Activated B cell treated with CpG ODN at 0.5 μM for 24 hours (primary cell): Measurements from ENCODE around the gene ALDH3A1. TPM values are rescaled to one million over a fixed set of nuclear protein-coding genes. Genes with fewer than 3 reads are reported as not detected.

ENCODE experiments used
- ATAC-seq: fragments of 200-7000 bp; cut with Tn5 transposase; one replicate; pipeline ENCODE4 v1.10.0; 2021; ENCODE audit warnings: low read depth, mild to moderate bottlenecking, moderate library complexity
- CTCF ChIA-PET: fragments of 350-600 bp; sonication (Branson Sonifier 250); formaldehyde crosslinking; loops from one replicate; lab custom pipeline; 2021; ENCODE audit warnings: antibody characterized with exemption; lab: Charles Lee
- POLR2A ChIA-PET: fragments of 350-600 bp; sonication (Branson Sonifier 250); formaldehyde crosslinking; loops from one replicate; lab custom pipeline; 2021; ENCODE audit warnings: antibody characterized with exemption; lab: Charles Lee
- DNase-seq: peaks from one replicate; pipeline ENCODE4 v3.0.0; 2022
- H3K27ac Mint-ChIP-seq: one replicate; pipeline ENCODE4 v1.8.0; 2020; ENCODE audit warnings: mixed read lengths
- H3K27me3 Mint-ChIP-seq: one replicate; pipeline ENCODE4 v1.8.0; 2021; ENCODE audit warnings: mixed read lengths
- H3K36me3 Mint-ChIP-seq: one replicate; pipeline ENCODE4 v1.8.0; 2021; ENCODE audit warnings: low read depth, mixed read lengths
- H3K4me1 Mint-ChIP-seq: one replicate; pipeline ENCODE4 v1.8.0; 2021; ENCODE audit warnings: mixed read lengths
- H3K4me3 Mint-ChIP-seq: one replicate; pipeline ENCODE4 v1.8.0; 2020; ENCODE audit warnings: mild to moderate bottlenecking, mixed read lengths
- H3K9me3 Mint-ChIP-seq: one replicate; pipeline ENCODE4 v1.8.0; 2020; ENCODE audit warnings: mixed read lengths
- CTCF ChIP-seq: fragments of 200-600 bp; IDR thresholded peaks from one replicate; pipeline ENCODE4 v1.8.0; 2022; ENCODE audit warnings: antibody characterized with exemption, mild to moderate bottlenecking
- intact Hi-C: fragments of 100-400 bp; cut with micrococcal nuclease; formaldehyde crosslinking; loops from one replicate; pipeline ENCODE4 v1.15.1; 2024
- total RNA-seq: library from RNA; stranded (reverse); gene quantifications from 2 replicates; pipeline ENCODE4 v1.2.3, GENCODE V29; 2022

The ALDH3A1 gene
- total RNA-seq, 1 donor from 2014 or later = not detected

GRCh38 chr17:19705201-19705600, 42.9 kb downstream of the ALDH3A1 start:
- no peaks in the 10 kb centered on the region for H3K36me3 Mint-ChIP-seq
- DNase-seq = no peak
- no peak for TF ChIP-seq CTCF
- POLR2A ChIA-PET = no interaction called here
- H3K27ac Mint-ChIP-seq = no peak overlapping the region
- ATAC-seq = no peak
- CTCF ChIA-PET = no interaction called here
- intact Hi-C loops = no loop called here
- H3K4me1 Mint-ChIP-seq = no peaks in the 10 kb centered on the region
- no peaks in the 10 kb centered on the region for H3K27me3 Mint-ChIP-seq
- no peaks in the 10 kb centered on the region for H3K9me3 Mint-ChIP-seq
- no peak overlapping the region for H3K4me3 Mint-ChIP-seq

DNA sequence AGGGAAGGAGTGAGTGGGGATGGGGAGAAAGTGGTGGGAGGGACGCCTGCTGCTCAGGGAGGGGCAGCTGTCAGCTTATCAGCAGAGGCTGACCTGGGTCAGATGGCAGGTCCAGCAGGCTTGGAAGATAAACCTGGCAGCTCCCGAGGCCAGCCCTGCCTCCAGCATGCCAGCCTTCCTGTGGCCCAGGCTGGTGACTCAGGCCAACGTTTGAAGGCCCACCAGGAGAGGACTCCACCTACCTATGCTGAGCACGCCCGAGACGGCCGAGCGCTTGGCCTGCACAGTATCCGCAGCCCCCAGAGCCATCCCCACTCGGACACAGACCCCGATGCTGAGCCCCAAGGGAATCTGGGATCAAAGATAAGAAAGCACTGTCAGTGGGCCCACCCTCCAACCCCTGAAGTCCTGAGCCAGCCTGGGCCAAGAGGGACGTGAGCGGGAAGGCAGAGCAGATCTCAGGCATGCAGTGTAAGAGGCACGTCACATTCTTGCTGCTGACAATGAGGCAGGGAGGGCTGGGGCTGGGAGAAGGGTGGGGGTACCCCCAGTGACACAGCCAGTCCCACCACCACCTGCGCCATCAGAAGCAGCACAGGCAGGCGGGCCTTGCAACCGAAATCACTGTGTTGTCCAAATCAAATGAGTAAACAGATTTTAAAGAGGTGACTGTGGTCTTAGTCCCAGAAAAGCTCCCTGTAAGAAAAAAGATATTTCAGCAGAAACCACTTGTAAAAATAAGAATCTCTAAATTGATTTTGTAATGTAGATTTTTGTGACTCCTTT, 44.1 kb downstream of the ALDH3A1 start:
- no peak overlapping the region for H3K27ac Mint-ChIP-seq
- CTCF ChIA-PET = no interaction called here
- no peaks in the 10 kb centered on the region for H3K36me3 Mint-ChIP-seq
- no peak for TF ChIP-seq CTCF
- no peaks in the 10 kb centered on the region for H3K4me1 Mint-ChIP-seq
- no peaks in the 10 kb centered on the region for H3K9me3 Mint-ChIP-seq
- DNase-seq (no peak), ATAC-seq (no peak)
- no peak overlapping the region for H3K4me3 Mint-ChIP-seq
- intact Hi-C loops = no loop called here
- H3K27me3 Mint-ChIP-seq = no peaks in the 10 kb centered on the region
- POLR2A ChIA-PET = no interaction called here

DNA sequence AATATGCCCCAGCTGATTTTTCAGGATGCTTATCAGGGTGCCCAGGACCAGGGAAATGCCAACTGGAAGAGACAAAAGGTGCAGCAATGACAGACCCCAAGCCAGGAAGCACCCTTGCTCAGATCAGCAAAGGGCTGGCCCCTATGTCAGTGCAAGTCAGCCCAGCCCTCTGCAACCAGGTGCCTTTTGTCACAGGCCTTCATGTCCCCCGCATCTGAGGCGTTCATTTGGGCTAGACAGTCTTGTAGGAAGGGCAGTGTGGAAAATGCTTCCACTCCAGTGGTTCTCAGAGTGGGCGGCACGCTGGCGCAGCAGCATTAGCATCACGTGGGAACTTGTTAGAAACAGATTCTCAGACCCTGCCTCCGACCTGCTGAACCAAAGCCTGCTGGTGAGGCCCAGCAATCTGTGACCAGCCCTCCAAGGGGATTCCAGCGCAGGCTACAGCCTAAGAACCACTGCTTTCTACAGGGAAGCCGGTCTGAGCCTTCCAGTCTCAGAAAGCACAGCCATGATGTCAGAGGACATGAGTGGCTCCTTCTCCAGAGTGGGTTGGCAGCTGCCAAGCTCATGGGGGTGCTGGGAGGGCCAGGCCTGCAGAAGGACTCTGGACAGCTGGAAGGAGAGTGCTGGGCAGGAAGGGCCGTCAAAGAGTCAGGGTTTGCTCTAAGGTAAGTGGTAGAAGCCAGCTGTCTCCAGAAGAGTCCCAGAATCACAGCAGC, 44.8 kb downstream of the ALDH3A1 start:
- peak overlapping the region; percentile 16 for H3K27ac Mint-ChIP-seq
- DNase-seq = no peak
- no peaks in the 10 kb centered on the region for H3K4me1 Mint-ChIP-seq
- no peaks in the 10 kb centered on the region for H3K9me3 Mint-ChIP-seq
- intact Hi-C loops = no loop called here
- no peak overlapping the region for H3K4me3 Mint-ChIP-seq
- ChIA-PET POLR2A (no interaction called here), CTCF (no interaction called here)
- no peak for ATAC-seq
- no peaks in the 10 kb centered on the region for H3K36me3 Mint-ChIP-seq
- no peak for TF ChIP-seq CTCF
- H3K27me3 Mint-ChIP-seq = no peaks in the 10 kb centered on the region

DNA sequence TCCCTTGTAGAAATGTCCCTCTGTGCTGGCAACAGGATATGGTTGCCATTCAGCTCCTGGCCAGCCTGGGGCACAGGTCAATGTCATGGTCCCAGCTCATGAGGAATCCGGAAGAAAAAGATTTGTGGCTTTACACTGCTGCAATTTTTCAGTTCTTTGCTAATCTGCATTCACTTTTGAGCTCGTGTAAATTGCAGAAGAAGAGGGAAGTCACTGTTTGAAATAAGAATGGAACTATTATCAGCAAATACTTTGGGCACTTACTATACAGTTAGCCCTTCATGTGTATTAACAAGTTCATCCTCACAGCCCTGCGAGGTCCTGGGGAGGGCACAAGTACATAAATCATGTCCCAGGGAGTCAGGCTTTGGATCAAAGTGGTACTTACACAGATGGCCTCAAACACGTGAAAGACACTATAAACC, 45.9 kb downstream of the ALDH3A1 start:
- TF ChIP-seq CTCF = no peak
- Mint-ChIP-seq H3K27ac (no peak overlapping the region), H3K9me3 (no peaks in the 10 kb centered on the region), H3K4me1 (no peaks in the 10 kb centered on the region), H3K27me3 (no peaks in the 10 kb centered on the region), H3K4me3 (no peak overlapping the region), H3K36me3 (no peaks in the 10 kb centered on the region)
- DNase-seq = no peak
- intact Hi-C loops = no loop called here
- POLR2A ChIA-PET = no interaction called here
- CTCF ChIA-PET = no interaction called here
- ATAC-seq = no peak

Other genes starting within 250 kb of the ALDH3A1 start
- 0.11 and 0.44 TPM in 2 replicates for gene SLC47A1, start 214.4 kb downstream of the ALDH3A1 start, total RNA-seq
- 18.3 and 19.3 TPM in 2 replicates for gene ALDH3A2, start 99.5 kb downstream of the ALDH3A1 start, total RNA-seq
- gene SLC47A2, start 31.7 kb downstream of the ALDH3A1 start, total RNA-seq = not detected in 2 replicates
- 3.0 and 3.4 TPM in 2 replicates for gene ULK2, start 119.6 kb upstream of the ALDH3A1 start, total RNA-seq
- 38.7 and 51.5 TPM in 2 replicates for gene AKAP10, start 229.5 kb upstream of the ALDH3A1 start, total RNA-seq